Suprapubic skin (tissue), 4 donors: ENCODE data around the gene PHACTR1.

Experiments used
- CTCF ChIP-seq, 2 donors: fragments of 200-600 bp in 1 of 2; fragments of 450-650 bp in 1 of 2; sonication (generic) in 1 of 2; IDR thresholded peaks; one replicate each; pipeline ENCODE4 v1.5.1; 2016 to 2019; ENCODE audit warnings: antibody characterized with exemption in 2 of 2, mild to moderate bottlenecking in 1 of 2, moderate library complexity in 1 of 2
- EP300 ChIP-seq: sonication (generic); formaldehyde crosslinking; IDR thresholded peaks from one replicate; pipeline ENCODE4 v1.6.1; 2017; ENCODE audit warnings: antibody characterized with exemption
- POLR2A ChIP-seq, 2 donors: fragments of 450-650 bp; IDR thresholded peaks; one replicate each; pipeline ENCODE4 v1.6.1; 2017; ENCODE audit warnings: antibody characterized with exemption in 2 of 2, mild to moderate bottlenecking in 2 of 2, moderate library complexity in 2 of 2
- POLR2AphosphoS5 ChIP-seq, 3 donors: sonication (generic); formaldehyde crosslinking; IDR thresholded peaks; one replicate each; pipeline ENCODE4 v1.6.1; 2017; ENCODE audit warnings: antibody characterized with exemption in 3 of 3

- no peak for TF ChIP-seq CTCF (IDR thresholded peaks at IDR 0.05)
- no peak for TF ChIP-seq POLR2A (IDR thresholded peaks at IDR 0.05)
- no peak for TF ChIP-seq EP300
- no peak for TF ChIP-seq POLR2AphosphoS5 (IDR thresholded peaks at IDR 0.05)
Observed at GRCh38 chr6:13308332-13308731, 591.8 kb downstream of the PHACTR1 start.
